ENCODE results near the gene GPR85. TPM values are rescaled to one million over a fixed set of nuclear protein-coding genes. Genes with fewer than 3 reads are reported as not detected.
"Not testable (repeated sequence)": the region's sequence is repeated elsewhere in the genome, so short reads cannot be mapped to it uniquely, and the experiment has no call there.

GPR85 gene
- total and polyA plus RNA-seq, 8 donors, result 0.82 to 2.7 (median 1.4) TPM

DNA sequence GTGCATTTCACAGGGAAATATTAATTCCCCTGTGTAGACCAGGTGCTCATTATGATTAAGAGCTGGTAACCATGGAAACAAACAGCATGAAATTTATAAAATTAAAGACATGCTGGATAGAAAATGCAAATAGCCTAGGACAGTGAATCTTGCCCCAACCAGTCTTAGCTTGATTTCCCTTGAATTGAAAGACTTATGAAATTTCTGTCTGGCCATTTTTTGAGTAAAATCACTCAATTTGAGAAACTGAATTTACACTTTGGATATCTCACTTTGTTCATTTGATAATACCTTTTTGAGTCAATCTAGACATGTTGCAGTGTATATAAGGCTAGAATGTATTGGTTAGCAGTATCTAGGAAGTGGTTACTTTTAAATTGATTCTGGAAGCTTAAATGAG lies 36.1 kb upstream of the GPR85 start:
- peaks cover 0 to 3% of the 10 kb centered on the region in 2 donors for H3K4me1 ChIP-seq
- TF ChIP-seq, protein P1, sequence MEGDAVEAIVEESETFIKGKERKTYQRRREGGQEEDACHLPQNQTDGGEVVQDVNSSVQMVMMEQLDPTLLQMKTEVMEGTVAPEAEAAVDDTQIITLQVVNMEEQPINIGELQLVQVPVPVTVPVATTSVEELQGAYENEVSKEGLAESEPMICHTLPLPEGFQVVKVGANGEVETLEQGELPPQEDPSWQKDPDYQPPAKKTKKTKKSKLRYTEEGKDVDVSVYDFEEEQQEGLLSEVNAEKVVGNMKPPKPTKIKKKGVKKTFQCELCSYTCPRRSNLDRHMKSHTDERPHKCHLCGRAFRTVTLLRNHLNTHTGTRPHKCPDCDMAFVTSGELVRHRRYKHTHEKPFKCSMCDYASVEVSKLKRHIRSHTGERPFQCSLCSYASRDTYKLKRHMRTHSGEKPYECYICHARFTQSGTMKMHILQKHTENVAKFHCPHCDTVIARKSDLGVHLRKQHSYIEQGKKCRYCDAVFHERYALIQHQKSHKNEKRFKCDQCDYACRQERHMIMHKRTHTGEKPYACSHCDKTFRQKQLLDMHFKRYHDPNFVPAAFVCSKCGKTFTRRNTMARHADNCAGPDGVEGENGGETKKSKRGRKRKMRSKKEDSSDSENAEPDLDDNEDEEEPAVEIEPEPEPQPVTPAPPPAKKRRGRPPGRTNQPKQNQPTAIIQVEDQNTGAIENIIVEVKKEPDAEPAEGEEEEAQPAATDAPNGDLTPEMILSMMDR (IDR thresholded peaks at IDR 0.05), result no peak
- H3K27ac ChIP-seq, result no peak overlapping the region
- no peak overlapping the region for H3K4me3 ChIP-seq
- H3K27me3 ChIP-seq, result no peaks in the 10 kb centered on the region
- ATAC-seq, result no peak
- intact Hi-C loops (cut with DNase I), result no loop called here
- DNase-seq, result no peak
- H3K36me3 ChIP-seq, result no peaks in the 10 kb centered on the region
- H3K9me3 ChIP-seq, result no peaks in the 10 kb centered on the region

DNA sequence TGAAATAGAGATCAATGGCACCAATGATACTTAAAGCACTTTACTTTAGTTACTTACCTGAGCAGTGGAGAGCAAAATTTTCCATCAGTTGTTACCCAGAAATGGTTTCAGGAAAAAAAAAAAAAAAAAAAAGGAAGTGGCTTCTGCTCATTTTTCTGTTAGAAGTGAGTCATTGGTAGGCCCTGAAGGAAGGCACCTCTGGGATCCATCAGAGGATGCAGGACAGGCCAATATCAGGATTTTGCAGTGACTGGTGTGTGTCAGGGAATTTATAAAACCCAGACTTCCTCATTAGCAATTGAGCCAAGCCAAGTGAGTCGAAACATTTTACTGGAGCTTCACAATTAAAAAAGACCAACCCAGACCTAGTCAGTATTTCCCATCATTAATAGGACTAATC lies 34.0 kb upstream of the GPR85 start:
- ATAC-seq, result no peak
- no peak for DNase-seq
- intact Hi-C loops (cut with DNase I), result no loop called here
- Histone ChIP-seq H3K4me3 (no peak overlapping the region), H3K4me1 (peaks cover 0 to 10% of the 10 kb centered on the region in 2 donors), H3K27me3 (no peaks in the 10 kb centered on the region), H3K9me3 (no peaks in the 10 kb centered on the region), H3K36me3 (peaks cover 0 to 5% of the 10 kb centered on the region in 2 donors), H3K27ac (no peak overlapping the region)
- TF ChIP-seq, protein P1 (IDR thresholded peaks at IDR 0.05), result no peak

DNA sequence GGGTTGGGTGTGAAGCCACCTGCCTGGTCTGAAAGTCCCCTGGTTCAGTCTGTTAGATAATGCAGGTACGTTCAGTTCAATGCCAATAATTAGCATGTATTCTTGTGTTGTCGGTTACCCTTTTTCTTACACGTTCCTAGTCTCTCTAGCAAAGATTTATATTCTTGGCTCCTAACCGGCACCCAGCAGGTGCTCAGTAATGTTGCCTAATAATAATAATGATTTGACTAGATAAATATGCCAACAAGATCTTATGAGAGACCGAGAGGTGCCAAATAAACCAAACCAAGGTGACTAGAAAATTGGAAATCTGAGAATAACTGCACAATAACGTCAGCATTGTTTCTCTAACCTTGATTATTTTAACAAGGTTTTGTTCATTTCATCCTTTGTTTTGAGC lies 32.8 kb upstream of the GPR85 start:
- Histone ChIP-seq H3K4me3 (no peak overlapping the region), H3K36me3 (peaks cover 0 to 9% of the 10 kb centered on the region in 2 donors), H3K27ac (no peak overlapping the region), H3K4me1 (peaks cover 0 to 10% of the 10 kb centered on the region in 2 donors), H3K27me3 (no peaks in the 10 kb centered on the region), H3K9me3 (no peaks in the 10 kb centered on the region)
- ATAC-seq, result no peak
- intact Hi-C loops (cut with DNase I), result no loop called here
- TF ChIP-seq, protein P1 (IDR thresholded peaks at IDR 0.05), result no peak
- DNase-seq, result no peak

DNA sequence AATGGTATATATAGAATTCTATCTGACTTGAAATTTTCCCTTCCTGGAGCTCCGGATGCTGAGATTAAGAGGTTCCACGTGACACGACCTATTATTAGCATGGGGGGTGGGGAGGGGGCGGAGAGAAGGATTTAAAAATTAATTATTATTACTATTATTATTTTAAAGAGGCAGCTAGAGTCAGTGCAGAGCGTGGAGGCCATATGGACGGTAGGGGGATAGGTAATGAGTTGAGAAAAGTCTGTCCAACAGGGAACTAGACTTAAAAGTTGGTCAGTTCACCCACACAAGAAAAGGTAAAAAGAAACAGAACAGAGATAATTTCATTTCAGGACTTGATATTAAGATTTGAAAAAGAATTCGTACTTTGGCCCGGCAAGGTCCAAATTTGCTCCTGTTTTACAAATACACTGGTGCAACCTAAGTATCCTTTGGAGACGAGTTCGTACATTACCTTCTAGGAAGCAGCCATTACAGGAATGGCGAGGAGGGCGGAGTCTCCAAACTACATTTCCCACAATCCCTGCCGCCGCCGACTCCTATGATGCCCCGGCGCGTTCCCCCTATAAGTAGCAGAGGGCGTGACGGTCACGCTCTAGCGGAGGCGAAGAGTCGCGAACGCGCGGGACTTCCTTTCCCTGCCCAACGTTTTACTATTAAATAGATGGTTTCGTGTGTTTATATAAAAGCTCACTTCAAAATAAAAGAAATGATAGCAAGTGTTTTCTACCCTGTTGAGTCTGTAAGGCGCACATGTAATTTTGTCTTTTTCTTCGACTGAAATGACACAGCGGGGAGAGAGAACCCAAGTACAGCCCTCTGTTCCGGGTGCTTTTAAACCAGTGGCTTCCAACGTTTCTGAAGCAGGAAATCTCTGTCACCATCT lies 31.7 kb upstream of the GPR85 start, which contains the start of gene SMIM30:
Gene SMIM30 (minus strand): TSS at position 481 of the 886 bp plus-strand sequence. CDS start 976 bp downstream, outside the sequence.
- peak; percentile 90 to 95 (median 94) for DNase-seq
- Histone ChIP-seq H3K9me3 (no peaks in the 10 kb centered on the region), H3K4me1 (peaks cover 0 to 10% of the 10 kb centered on the region in 2 donors), H3K4me3 (peak within 1 kb of the TSS; percentile 58 to 66), H3K27me3 (no peaks in the 10 kb centered on the region), H3K27ac (peak within 1 kb of the TSS; percentile 80), H3K36me3 (peaks cover 0 to 9% of the 10 kb centered on the region in 2 donors)
- ATAC-seq, result peak; percentile 100
- intact Hi-C loops (cut with DNase I), result no loop called here
- TF ChIP-seq, protein P1 (IDR thresholded peaks at IDR 0.05), result no peak

DNA sequence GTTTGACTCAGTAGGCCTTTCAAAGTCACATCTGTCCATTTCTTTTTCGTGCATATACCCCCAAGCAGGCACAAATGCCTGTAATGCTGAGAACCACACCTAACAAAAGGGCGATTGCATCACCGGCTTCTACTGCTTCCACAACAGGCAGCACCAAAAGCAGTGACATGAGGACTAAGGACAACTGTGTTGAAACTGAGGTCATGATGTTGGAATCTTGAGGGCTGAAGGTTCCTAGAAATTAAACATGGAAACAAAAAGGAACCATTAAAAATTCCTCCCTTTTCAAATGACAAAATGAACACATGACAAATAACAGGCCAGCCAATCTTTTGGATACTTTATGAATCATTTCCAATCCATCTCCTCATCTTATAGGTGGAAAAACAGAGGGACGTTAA lies 30.7 kb upstream of the GPR85 start:
- Histone ChIP-seq H3K4me1 (peaks cover 0 to 10% of the 10 kb centered on the region in 2 donors), H3K4me3 (peak overlapping the region in 1 of 2 donors; percentile 58), H3K27ac (peak overlapping the region; percentile 15 to 80)
- H3K9me3 ChIP-seq; intact Hi-C loops (cut with DNase I); H3K27me3 ChIP-seq; H3K36me3 ChIP-seq: not testable (repeated sequence)
- DNase-seq (peak in 1 of 4 donors; percentile 40), ATAC-seq (peak; percentile 43)
